EL (cell line): ENCODE data around the gene ENTPD2.
A peak's percentile ranks its signal among the peaks of the same experiment; 100 is the strongest.

ENCODE experiments used
- DNase-seq: peaks from one replicate; pipeline ENCODE4 v3.0.0-alpha.2; 2016

ENTPD2 gene

GRCh38 chr9:137078701-137079400, 25.0 kb upstream of the ENTPD2 start:
- no peak for DNase-seq

- DNase-seq, result peak; percentile 34
These were observed 24.2 kb upstream of the ENTPD2 start for GRCh38 chr9:137077758-137078693.

- peak; percentile 66 for DNase-seq
These were observed 23.3 kb upstream of the ENTPD2 start, which contains the start of gene UAP1L1 for GRCh38 chr9:137077010-137077747. TSS of gene UAP1L1 (plus strand) at chr9:137077517. CDS start at chr9:137077533, 16 bp downstream.

- no peak for DNase-seq
These were observed 22.8 kb upstream of the ENTPD2 start for GRCh38 chr9:137076636-137077009.

GRCh38 chr9:137075275-137075775, 21.5 kb upstream of the ENTPD2 start:
- DNase-seq, result no peak

GRCh38 chr9:137074657-137075274, 20.9 kb upstream of the ENTPD2 start:
- DNase-seq, result no peak

- DNase-seq, result no peak
These were observed 20.1 kb upstream of the ENTPD2 start for GRCh38 chr9:137073992-137074399.

- no peak for DNase-seq
These were observed 17.4 kb upstream of the ENTPD2 start for GRCh38 chr9:137071282-137071681.

GRCh38 chr9:137070906-137071275, 17.0 kb upstream of the ENTPD2 start:
- DNase-seq, result no peak

GRCh38 chr9:137070201-137070905, 16.5 kb upstream of the ENTPD2 start, which contains the start of gene SAPCD2:
TSS of gene SAPCD2 (minus strand) at chr9:137070557. CDS start at chr9:137070460, 97 bp downstream.
- DNase-seq, result peak; percentile 92

GRCh38 chr9:137069508-137070091, 15.7 kb upstream of the ENTPD2 start:
- DNase-seq, result no peak

GRCh38 chr9:137068539-137069507, 15.0 kb upstream of the ENTPD2 start:
- DNase-seq, result no peak

- DNase-seq, result peak; percentile 75
These were observed 14.1 kb upstream of the ENTPD2 start for GRCh38 chr9:137067860-137068538.

- DNase-seq, result no peak
These were observed 12.4 kb upstream of the ENTPD2 start for GRCh38 chr9:137066096-137066861.

- no peak for DNase-seq
These were observed 11.6 kb upstream of the ENTPD2 start for GRCh38 chr9:137065336-137065967.

- DNase-seq, result no peak
These were observed 11.0 kb upstream of the ENTPD2 start for GRCh38 chr9:137064880-137065164.

GRCh38 chr9:137064027-137064879, 10.4 kb upstream of the ENTPD2 start:
- DNase-seq, result peak; percentile 70
